Common myeloid progenitor, CD34-positive (primary cell): ENCODE results near the gene TDRD3.

Experiments
- CTCF ChIA-PET: fragments of 350-600 bp; sonication (Branson Sonifier 250); formaldehyde crosslinking; loops from one replicate; lab custom pipeline; 2021; ENCODE audit warnings: antibody characterized with exemption; lab: Charles Lee
- POLR2A ChIA-PET: fragments of 350-600 bp; sonication (Branson Sonifier 250); formaldehyde crosslinking; loops from one replicate; lab custom pipeline; 2021; ENCODE audit warnings: antibody characterized with exemption; lab: Charles Lee
- DNase-seq, 3 donors: peaks; one replicate each; pipeline versions ENCODE4 v3.0.0 to v3.0.0-alpha.2; 2013
- H3K27ac ChIP-seq, 2 experiments: 1 replicate in 1 of 2; 2 replicates in 1 of 2; pipeline ENCODE4 v1.7.0; 2013; ENCODE audit warnings: inconsistent platforms in 2 of 2, low read length in 2 of 2, mild to moderate bottlenecking in 2 of 2, low read depth in 1 of 2, moderate library complexity in 1 of 2; ENCODE audit not compliant: severe bottlenecking in 2 of 2, insufficient read depth in 1 of 2, poor library complexity in 1 of 2
- H3K27me3 ChIP-seq, 5 experiments: replicated peaks in 2 of 5; 1 replicate in 3 of 5; 2 replicates in 2 of 5; pipeline versions ENCODE4 v1.6.1 to v1.7.0; 2013; ENCODE audit warnings: low read length in 4 of 5, mild to moderate bottlenecking in 2 of 5, moderate library complexity in 2 of 5, inconsistent platforms in 1 of 5; ENCODE audit not compliant: insufficient read depth in 5 of 5, control insufficient read depth in 4 of 5
- H3K36me3 ChIP-seq, 4 experiments: 1 replicate in 2 of 4; 2 replicates in 2 of 4; pipeline versions ENCODE4 v1.6.1 to v1.7.0; 2013; ENCODE audit warnings: low read length in 3 of 4, control low read depth in 1 of 4, mild to moderate bottlenecking in 1 of 4; ENCODE audit not compliant: control insufficient read depth in 4 of 4, insufficient read depth in 4 of 4
- H3K4me1 ChIP-seq, 4 experiments: 1 replicate in 3 of 4; 2 replicates in 1 of 4; pipeline versions ENCODE4 v1.6.1 to v1.7.1; 2013; ENCODE audit warnings: low read length in 3 of 4, mild to moderate bottlenecking in 3 of 4, control low read depth in 1 of 4, inconsistent platforms in 1 of 4, moderate library complexity in 1 of 4; ENCODE audit not compliant: control insufficient read depth in 4 of 4, insufficient read depth in 4 of 4; ENCODE audit errors: control extremely low read depth in 1 of 4
- H3K4me3 ChIP-seq, 7 experiments: 1 replicate in 4 of 7; 2 replicates in 3 of 7; pipeline versions ENCODE4 v1.5.1 to v1.7.0; 2013; ENCODE audit warnings: mild to moderate bottlenecking in 7 of 7, low read length in 6 of 7, moderate library complexity in 6 of 7, inconsistent platforms in 2 of 7, low read depth in 2 of 7, control low read depth in 1 of 7; ENCODE audit not compliant: insufficient read depth in 4 of 7, control insufficient read depth in 1 of 7; ENCODE audit errors: extremely low read depth in 1 of 7
- H3K9me3 ChIP-seq, 5 experiments: 1 replicate in 4 of 5; 2 replicates in 1 of 5; pipeline versions ENCODE4 v1.6.1 to v1.7.1; 2013; ENCODE audit warnings: low read length in 4 of 5, mild to moderate bottlenecking in 2 of 5, inconsistent platforms in 1 of 5, low read depth in 1 of 5, moderate library complexity in 1 of 5; ENCODE audit not compliant: control insufficient read depth in 4 of 5, insufficient read depth in 2 of 5; ENCODE audit errors: control extremely low read depth in 1 of 5
- WGBS: methylation state at CpG from one replicate; pipeline ENCODE4 v1.1.5; 2013; ENCODE audit not compliant: insufficient coverage; 5-methylcytosine and 5-hydroxymethylcytosine counted together

Gene TDRD3

DNA sequence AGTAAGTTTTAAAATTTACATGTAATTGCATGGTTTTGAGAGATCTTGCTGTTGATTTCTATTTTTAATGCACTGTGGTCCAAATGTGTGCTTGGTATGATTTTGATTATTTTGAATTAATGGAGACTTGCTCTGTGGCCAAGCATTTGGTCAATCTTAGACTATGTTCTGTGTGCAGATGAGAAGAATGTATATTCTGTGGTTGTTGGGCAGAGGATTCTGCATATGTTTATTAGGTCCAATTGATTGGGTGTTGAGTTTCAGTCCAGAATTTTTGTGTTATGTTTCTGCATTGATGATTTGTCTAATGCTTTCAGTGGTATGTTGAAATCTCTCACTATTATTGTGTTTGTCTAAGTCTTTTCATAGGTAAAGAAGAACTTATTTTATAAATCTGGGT is 82.3 kb downstream of the TDRD3 start:
- no peak for DNase-seq
- Histone ChIP-seq H3K9me3 (peaks cover 0 to 44% (median 9%) of the 10 kb centered on the region in 5 experiments), H3K4me1 (no peaks in the 10 kb centered on the region), H3K4me3 (no peak overlapping the region), H3K27ac (no peak overlapping the region), H3K36me3 (peaks cover 0 to 22% (median 3%) of the 10 kb centered on the region in 4 experiments), H3K27me3 (no peaks in the 10 kb centered on the region)
- ChIA-PET CTCF (no interaction called here), POLR2A (no interaction called here)

DNA sequence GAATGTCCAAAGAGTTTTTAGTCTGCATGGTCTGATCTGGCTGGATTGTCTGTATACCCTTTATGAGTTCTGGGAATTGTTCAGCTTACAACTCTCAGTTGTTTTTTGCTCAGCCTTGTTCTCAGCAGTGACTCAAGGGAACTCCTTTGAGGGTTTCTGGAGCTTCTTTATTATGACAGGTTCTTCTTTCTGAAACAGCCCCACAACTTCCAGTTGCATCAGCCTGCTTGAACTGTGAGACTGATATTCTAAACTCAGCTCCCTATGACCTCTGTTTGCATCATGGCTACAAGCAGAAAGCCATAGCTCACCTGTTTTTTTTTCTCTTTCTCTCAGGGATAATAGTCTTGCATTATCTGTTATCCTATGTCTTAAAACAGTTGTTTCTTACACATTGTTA is 85.0 kb downstream of the TDRD3 start:
- ChIA-PET POLR2A (no interaction called here), CTCF (interaction anchor here (0.7 kb wide), 1 partner anchor 8 kb away, joined by 3 read pairs; no protein-coding TSS in a partner anchor)
- Histone ChIP-seq H3K4me3 (no peak overlapping the region), H3K9me3 (peaks cover 0 to 38% (median 4%) of the 10 kb centered on the region in 5 experiments), H3K4me1 (no peaks in the 10 kb centered on the region), H3K36me3 (peaks cover 0 to 30% (median 3%) of the 10 kb centered on the region in 4 experiments), H3K27me3 (no peaks in the 10 kb centered on the region), H3K27ac (no peak overlapping the region)
- no peak for DNase-seq

DNA sequence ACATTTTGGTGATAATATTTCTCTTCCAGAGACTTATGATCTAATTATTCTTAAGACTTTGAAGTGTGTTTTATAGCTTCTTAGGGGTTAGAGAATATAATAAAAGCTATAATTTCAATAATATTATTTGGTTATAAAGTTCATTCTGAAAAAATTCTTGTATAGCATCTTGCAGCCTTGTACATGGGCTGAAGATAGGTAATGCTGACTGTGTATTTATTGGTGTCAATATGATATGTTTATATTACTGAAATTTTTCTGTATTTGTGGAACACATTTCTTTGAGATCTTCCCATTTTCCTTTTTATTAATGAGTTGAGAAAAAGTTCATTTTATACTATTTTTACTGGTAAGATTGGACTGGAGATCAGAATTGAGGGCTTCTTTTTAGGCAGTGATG is 87.8 kb downstream of the TDRD3 start:
- POLR2A ChIA-PET, result no interaction called here
- H3K4me3 ChIP-seq, result no peak overlapping the region
- peaks cover 0 to 38% (median 6%) of the 10 kb centered on the region in 5 experiments for H3K9me3 ChIP-seq
- CTCF ChIA-PET, result no interaction called here
- no peak for DNase-seq
- no peak overlapping the region for H3K27ac ChIP-seq
- no peaks in the 10 kb centered on the region for H3K27me3 ChIP-seq
- peaks cover 0 to 35% (median 5%) of the 10 kb centered on the region in 4 experiments for H3K36me3 ChIP-seq
- no peaks in the 10 kb centered on the region for H3K4me1 ChIP-seq

DNA sequence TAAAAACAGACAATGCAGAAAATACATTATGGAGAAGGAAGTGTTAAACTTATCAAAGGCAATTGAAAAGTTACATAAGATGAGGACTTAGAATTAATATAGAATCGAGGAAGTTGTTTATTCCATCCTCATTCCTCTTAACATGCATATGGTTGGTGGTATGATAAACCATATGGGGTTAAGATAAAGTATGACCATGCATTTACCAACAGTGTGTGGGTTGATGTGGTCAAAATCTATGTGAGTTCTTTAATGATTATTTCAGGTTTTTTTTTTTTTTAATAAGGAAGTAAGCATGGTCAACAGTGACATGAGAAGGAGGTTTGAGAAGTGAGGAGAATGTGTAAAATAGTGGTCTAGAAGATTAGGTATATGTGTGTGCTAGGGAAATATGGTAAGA is 94.5 kb downstream of the TDRD3 start:
- Histone ChIP-seq H3K9me3 (peaks cover 0 to 26% (median 6%) of the 10 kb centered on the region in 5 experiments), H3K4me1 (no peaks in the 10 kb centered on the region), H3K27me3 (no peaks in the 10 kb centered on the region), H3K27ac (no peak overlapping the region), H3K36me3 (peaks cover 0 to 47% (median 6%) of the 10 kb centered on the region in 4 experiments), H3K4me3 (no peak overlapping the region)
- peak in 2 of 3 donors; percentile 8 to 46 for DNase-seq
- POLR2A ChIA-PET, result no interaction called here
- CTCF ChIA-PET, result no interaction called here
- WGBS, result 80% methylated on average over 1 of the region's 1 CpG

DNA sequence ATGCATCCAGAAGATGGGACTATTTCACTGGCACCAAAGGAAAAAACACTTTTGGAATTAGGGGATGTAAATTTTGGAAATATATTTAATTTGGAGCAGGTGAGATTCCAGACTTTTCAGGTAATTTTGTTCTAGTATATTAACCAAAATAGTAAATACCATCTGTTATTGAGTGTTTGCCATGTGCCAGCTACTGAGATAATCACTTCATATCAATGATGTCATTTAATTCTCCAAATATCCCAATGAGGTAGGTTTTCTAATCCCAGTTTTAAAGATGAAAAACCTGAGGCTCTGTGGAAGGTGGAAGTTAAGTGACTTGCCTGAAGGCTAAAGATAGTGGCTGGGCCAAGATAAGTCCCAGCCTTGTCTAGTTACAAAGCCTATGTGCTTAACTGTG is 95.2 kb downstream of the TDRD3 start:
- CTCF ChIA-PET, result no interaction called here
- H3K27me3 ChIP-seq, result no peaks in the 10 kb centered on the region
- no peak for DNase-seq

DNA sequence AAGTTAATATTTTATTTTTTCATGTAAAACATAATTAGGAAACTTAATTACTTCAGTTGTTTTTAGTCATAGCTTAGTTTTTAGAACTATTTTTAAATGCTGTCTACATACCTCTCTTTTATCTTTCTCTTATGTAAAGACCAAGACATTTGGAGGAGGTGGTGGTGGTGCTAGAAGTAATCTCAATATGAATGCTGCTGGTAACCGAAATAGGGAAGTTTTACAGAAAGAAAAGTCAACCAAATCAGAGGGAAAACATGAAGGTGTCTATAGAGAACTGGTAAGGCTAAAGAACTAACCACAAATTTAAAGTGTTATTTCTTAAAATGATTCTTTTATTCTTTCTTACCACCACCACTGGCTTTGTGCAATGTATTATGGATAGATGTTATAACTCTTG is 97.3 kb downstream of the TDRD3 start:
- H3K27ac ChIP-seq, result no peak overlapping the region
- peaks cover 0 to 38% (median 5%) of the 10 kb centered on the region in 4 experiments for H3K36me3 ChIP-seq
- CTCF ChIA-PET, result no interaction called here
- H3K4me3 ChIP-seq, result no peak overlapping the region
- peaks cover 0 to 16% (median 2%) of the 10 kb centered on the region in 5 experiments for H3K9me3 ChIP-seq
- H3K27me3 ChIP-seq, result no peaks in the 10 kb centered on the region
- POLR2A ChIA-PET, result no interaction called here
- no peak for DNase-seq
- WGBS, result no CpG with 5 or more reads among the region's 1 CpG
- no peaks in the 10 kb centered on the region for H3K4me1 ChIP-seq

More for the DNA sequence above, 95.2 kb downstream of the TDRD3 start:
- peaks cover 0 to 46% (median 6%) of the 10 kb centered on the region in 4 experiments for H3K36me3 ChIP-seq
- peaks cover 0 to 23% (median 6%) of the 10 kb centered on the region in 5 experiments for H3K9me3 ChIP-seq
- no peak overlapping the region for H3K27ac ChIP-seq
- no peak overlapping the region for H3K4me3 ChIP-seq
- no peaks in the 10 kb centered on the region for H3K4me1 ChIP-seq
- POLR2A ChIA-PET, result no interaction called here

DNA sequence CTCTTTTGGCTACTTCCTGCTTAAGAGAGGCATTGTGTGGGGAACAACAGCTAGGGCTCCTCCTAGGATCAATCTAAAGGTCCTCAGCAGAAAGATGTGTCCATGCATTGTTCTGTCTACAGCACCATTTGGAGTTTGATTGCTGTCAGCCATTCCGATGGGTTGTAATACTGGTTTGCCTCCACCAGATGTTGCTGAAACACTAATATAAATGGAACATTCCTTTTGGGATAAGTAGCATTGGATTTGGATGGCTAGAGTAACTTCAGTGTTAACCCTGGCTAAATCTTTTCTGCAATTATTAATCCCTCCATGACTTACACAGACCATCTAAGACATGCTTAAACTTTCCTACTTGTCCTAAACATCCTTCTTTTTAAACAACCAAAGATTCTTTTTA is 104.2 kb downstream of the TDRD3 start:
- no CpG with 5 or more reads among the region's 1 CpG for WGBS
- no peak overlapping the region for H3K27ac ChIP-seq
- H3K27me3 ChIP-seq, result no peaks in the 10 kb centered on the region
- peaks cover 0 to 38% (median 2%) of the 10 kb centered on the region in 4 experiments for H3K36me3 ChIP-seq
- H3K9me3 ChIP-seq, result peaks cover 0 to 59% (median 14%) of the 10 kb centered on the region in 5 experiments
- ChIA-PET CTCF (no interaction called here), POLR2A (no interaction called here)
- no peaks in the 10 kb centered on the region for H3K4me1 ChIP-seq
- no peak for DNase-seq
- H3K4me3 ChIP-seq, result no peak overlapping the region
